Trophoblast cell (in vitro differentiated cells and primary cell): Measurements from ENCODE around the gene SLC6A4.

Source experiments
- DNase-seq, 2 donors: peaks; one replicate each; pipeline ENCODE4 v3.0.0-alpha.2; 2016
- H2AFZ ChIP-seq: 2 replicates; pipeline ENCODE4 v1.6.1; 2013; ENCODE audit warnings: low read length, moderate library complexity, mild to moderate bottlenecking; ENCODE audit not compliant: insufficient read depth, poor library complexity
- H2AK5ac ChIP-seq: 2 replicates; pipeline ENCODE4 v1.6.1; 2013; ENCODE audit warnings: mild to moderate bottlenecking, low read length
- H2BK120ac ChIP-seq: 2 replicates; pipeline ENCODE4 v1.6.1; 2013; ENCODE audit warnings: low read length, mild to moderate bottlenecking, moderate library complexity; ENCODE audit not compliant: insufficient read depth, poor library complexity
- H2BK12ac ChIP-seq: 2 replicates; pipeline ENCODE4 v1.6.1; 2013; ENCODE audit warnings: mild to moderate bottlenecking, low read length, moderate library complexity
- H2BK5ac ChIP-seq: 2 replicates; pipeline ENCODE4 v1.6.1; 2013; ENCODE audit warnings: low read length, low read depth, moderate library complexity, mild to moderate bottlenecking; ENCODE audit not compliant: poor library complexity
- H3K14ac ChIP-seq: 2 replicates; pipeline ENCODE4 v1.6.1; 2013; ENCODE audit warnings: mild to moderate bottlenecking, low read length
- H3K18ac ChIP-seq: 2 replicates; pipeline ENCODE4 v1.6.1; 2013; ENCODE audit warnings: mild to moderate bottlenecking, low read length
- H3K23ac ChIP-seq: 2 replicates; pipeline ENCODE4 v1.6.1; 2013; ENCODE audit warnings: low read length
- H3K27ac ChIP-seq: 2 replicates; pipeline ENCODE4 v1.5.1; 2013; ENCODE audit warnings: low read depth, mild to moderate bottlenecking, inconsistent platforms, low read length, moderate library complexity
- H3K27me3 ChIP-seq: 2 replicates; pipeline ENCODE4 v1.6.1; 2013; ENCODE audit warnings: inconsistent platforms, mild to moderate bottlenecking, low read length, moderate library complexity; ENCODE audit not compliant: insufficient read depth
- H3K36me3 ChIP-seq, 2 experiments: 1 replicate in 1 of 2; 2 replicates in 1 of 2; pipeline ENCODE4 v1.6.1; 2013; ENCODE audit warnings: low read length in 2 of 2, mild to moderate bottlenecking in 2 of 2, moderate library complexity in 1 of 2; ENCODE audit not compliant: insufficient read depth in 2 of 2, control insufficient read depth in 1 of 2
- H3K4ac ChIP-seq: 2 replicates; pipeline ENCODE4 v1.6.1; 2013; ENCODE audit warnings: low read depth, mild to moderate bottlenecking, low read length, moderate library complexity
- H3K4me1 ChIP-seq, 2 experiments: 1 replicate in 1 of 2; 2 replicates in 1 of 2; pipeline ENCODE4 v1.6.1; 2013; ENCODE audit warnings: low read length in 2 of 2, mild to moderate bottlenecking in 2 of 2, moderate library complexity in 1 of 2; ENCODE audit not compliant: insufficient read depth in 2 of 2, control insufficient read depth in 1 of 2
- H3K4me2 ChIP-seq: 2 replicates; pipeline ENCODE4 v1.6.1; 2013; ENCODE audit warnings: inconsistent platforms, mild to moderate bottlenecking, low read length, moderate library complexity
- H3K4me3 ChIP-seq: 2 replicates; pipeline ENCODE4 v1.5.1; 2013; ENCODE audit warnings: mild to moderate bottlenecking, low read depth, low read length, inconsistent platforms
- H3K79me1 ChIP-seq: one replicate; pipeline ENCODE4 v1.6.1; 2013; ENCODE audit warnings: low read length
- H3K79me2 ChIP-seq: 2 replicates; pipeline ENCODE4 v1.6.1; 2013; ENCODE audit warnings: low read length, mild to moderate bottlenecking; ENCODE audit not compliant: control insufficient read depth, insufficient read depth, poor library complexity
- H3K9ac ChIP-seq: 2 replicates; pipeline ENCODE4 v1.6.1; 2013; ENCODE audit warnings: mild to moderate bottlenecking, low read length
- H3K9me3 ChIP-seq: 2 replicates; pipeline ENCODE4 v1.6.1; 2013; ENCODE audit warnings: low read depth, mild to moderate bottlenecking, control low read depth, inconsistent platforms, low read length; ENCODE audit not compliant: insufficient read depth
- H4K12ac ChIP-seq: 2 replicates; pipeline ENCODE4 v1.6.1; 2013; ENCODE audit warnings: low read depth, mild to moderate bottlenecking, low read length, moderate library complexity
- H4K8ac ChIP-seq: 2 replicates; pipeline ENCODE4 v1.6.1; 2013; ENCODE audit warnings: low read depth, mild to moderate bottlenecking, low read length, moderate library complexity
- H4K91ac ChIP-seq: one replicate; pipeline ENCODE4 v1.6.1; 2013; ENCODE audit warnings: low read depth, mild to moderate bottlenecking, low read length, moderate library complexity
- WGBS: extraction: QIAGEN DNeasy Blood & Tissue Kit; methylation state at CpG from one replicate; pipeline ENCODE4 v1.1.7; 2013; ENCODE audit warnings: missing lambda C conversion rate; ENCODE audit not compliant: insufficient read length, insufficient coverage; ENCODE audit errors: extremely low coverage; 5-methylcytosine and 5-hydroxymethylcytosine counted together

Gene SLC6A4

GRCh38 chr17:30222251-30222650 is 13.2 kb downstream of the SLC6A4 start:
- Histone ChIP-seq H2BK5ac (no peak overlapping the region), H3K79me1 (peaks cover 4% of the 10 kb centered on the region), H3K36me3 (no peaks in the 10 kb centered on the region), H2AK5ac (no peak overlapping the region), H2BK120ac (no peak overlapping the region), H3K4ac (no peak overlapping the region), H4K8ac (no peak overlapping the region), H3K9me3 (no peaks in the 10 kb centered on the region), H3K14ac (no peak overlapping the region), H3K18ac (no peak overlapping the region), H2BK12ac (no peak overlapping the region), H2AFZ (no peak overlapping the region), H3K4me2 (no peak overlapping the region), H3K4me3 (no peak overlapping the region), H3K23ac (no peak overlapping the region), H3K27ac (no peak overlapping the region), H3K79me2 (no peaks in the 10 kb centered on the region), H3K27me3 (no peaks in the 10 kb centered on the region), H4K12ac (no peak overlapping the region), H3K4me1 (peaks cover 15% of the 10 kb centered on the region in 2 experiments), H4K91ac (no peak overlapping the region), H3K9ac (no peak overlapping the region)
- no peak for DNase-seq
- WGBS, result no CpG with 5 or more reads among the region's 4 CpGs

GRCh38 chr17:30221346-30221745 is 14.2 kb downstream of the SLC6A4 start:
- Histone ChIP-seq H3K4ac (no peak overlapping the region), H3K79me1 (peaks cover 4% of the 10 kb centered on the region), H3K14ac (no peak overlapping the region), H3K79me2 (no peaks in the 10 kb centered on the region), H3K27me3 (no peaks in the 10 kb centered on the region), H3K36me3 (no peaks in the 10 kb centered on the region), H3K23ac (no peak overlapping the region), H4K12ac (no peak overlapping the region), H2BK12ac (no peak overlapping the region), H2AK5ac (no peak overlapping the region), H4K8ac (no peak overlapping the region), H3K4me1 (peaks cover 12 to 13% of the 10 kb centered on the region in 2 experiments), H2BK120ac (no peak overlapping the region), H2BK5ac (no peak overlapping the region), H3K9ac (no peak overlapping the region), H2AFZ (no peak overlapping the region), H3K4me2 (no peak overlapping the region), H3K27ac (no peak overlapping the region), H3K9me3 (no peaks in the 10 kb centered on the region), H3K4me3 (no peak overlapping the region), H4K91ac (no peak overlapping the region), H3K18ac (no peak overlapping the region)
- no peak for DNase-seq
- WGBS, result no CpG with 5 or more reads among the region's 10 CpGs

- H2BK5ac ChIP-seq, result no peak overlapping the region
- no CpG with 5 or more reads among the region's 5 CpGs for WGBS
- H3K23ac ChIP-seq, result no peak overlapping the region
- H3K79me2 ChIP-seq, result no peaks in the 10 kb centered on the region
- no peaks in the 10 kb centered on the region for H3K36me3 ChIP-seq
- H3K4me1 ChIP-seq, result peaks cover 9% of the 10 kb centered on the region in 2 experiments
- no peak overlapping the region for H3K9ac ChIP-seq
- no peak overlapping the region for H2BK12ac ChIP-seq
- H3K27ac ChIP-seq, result no peak overlapping the region
- no peak overlapping the region for H3K4me2 ChIP-seq
- H2AK5ac ChIP-seq, result no peak overlapping the region
- peaks cover 2% of the 10 kb centered on the region for H3K79me1 ChIP-seq
- H3K4me3 ChIP-seq, result no peak overlapping the region
- no peak overlapping the region for H4K91ac ChIP-seq
- H2BK120ac ChIP-seq, result no peak overlapping the region
- no peak overlapping the region for H3K14ac ChIP-seq
- no peak overlapping the region for H3K18ac ChIP-seq
- no peak overlapping the region for H2AFZ ChIP-seq
- no peaks in the 10 kb centered on the region for H3K9me3 ChIP-seq
- no peak overlapping the region for H4K12ac ChIP-seq
- H3K27me3 ChIP-seq, result no peaks in the 10 kb centered on the region
- H4K8ac ChIP-seq, result no peak overlapping the region
- DNase-seq, result no peak
- H3K4ac ChIP-seq, result no peak overlapping the region
Observed at GRCh38 chr17:30220414-30220813, 15.1 kb downstream of the SLC6A4 start.

- no peaks in the 10 kb centered on the region for H3K36me3 ChIP-seq
- no peak overlapping the region for H4K8ac ChIP-seq
- H3K27ac ChIP-seq, result no peak overlapping the region
- no peak overlapping the region for H3K18ac ChIP-seq
- no peaks in the 10 kb centered on the region for H3K79me1 ChIP-seq
- no CpG with 5 or more reads among the region's 7 CpGs for WGBS
- no peak overlapping the region for H3K14ac ChIP-seq
- H2BK120ac ChIP-seq, result no peak overlapping the region
- H3K4me3 ChIP-seq, result no peak overlapping the region
- no peaks in the 10 kb centered on the region for H3K27me3 ChIP-seq
- no peak overlapping the region for H4K91ac ChIP-seq
- H2BK5ac ChIP-seq, result no peak overlapping the region
- no peak overlapping the region for H2AK5ac ChIP-seq
- H3K23ac ChIP-seq, result no peak overlapping the region
- peaks cover 5% of the 10 kb centered on the region in 2 experiments for H3K4me1 ChIP-seq
- no peak overlapping the region for H4K12ac ChIP-seq
- no peak overlapping the region for H2AFZ ChIP-seq
- H2BK12ac ChIP-seq, result no peak overlapping the region
- H3K9me3 ChIP-seq, result no peaks in the 10 kb centered on the region
- H3K9ac ChIP-seq, result no peak overlapping the region
- H3K4ac ChIP-seq, result no peak overlapping the region
- no peak overlapping the region for H3K4me2 ChIP-seq
- H3K79me2 ChIP-seq, result no peaks in the 10 kb centered on the region
- peak in 1 of 2 donors; percentile 24 for DNase-seq
Observed at GRCh38 chr17:30219833-30220232, 15.7 kb downstream of the SLC6A4 start.
